Measurements from ENCODE around the gene PACSIN2.
"Not testable (repeated sequence)": the region's sequence is repeated elsewhere in the genome, so short reads cannot be mapped to it uniquely, and the experiment has no call there.

PACSIN2 gene

DNA sequence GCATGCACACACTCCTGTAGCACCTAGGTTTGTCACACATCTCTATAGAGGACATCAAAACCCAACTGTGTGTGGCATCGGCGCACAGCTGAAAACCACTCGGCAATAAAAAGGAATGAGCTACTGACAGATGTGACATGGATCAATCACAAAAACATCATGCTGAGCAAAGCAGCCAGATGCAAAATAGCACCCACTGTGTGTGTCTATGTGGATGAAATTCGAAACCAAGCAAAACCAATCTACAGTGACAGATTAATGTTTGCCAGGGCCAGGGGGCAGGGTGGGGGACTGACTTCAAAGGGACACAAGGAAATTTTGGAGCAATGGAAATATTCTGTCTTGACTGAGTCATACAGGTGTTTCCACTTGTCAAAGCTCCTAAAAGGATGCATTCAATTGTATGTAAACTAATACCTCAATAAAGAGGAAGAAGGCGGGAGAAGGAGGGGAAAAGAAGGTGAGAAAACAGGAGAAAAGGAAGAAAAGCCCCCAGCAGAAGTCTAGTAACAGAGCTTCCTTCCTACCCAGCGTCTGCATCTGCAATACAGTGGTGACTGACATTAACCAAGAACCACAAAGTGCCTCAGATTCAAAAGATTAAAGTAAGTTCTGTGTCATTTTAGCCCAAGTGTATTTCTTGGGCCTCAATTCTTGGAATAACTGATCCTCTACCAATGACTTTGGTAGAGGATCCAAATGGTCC is 49.8 kb downstream of the PACSIN2 start:
- no peak for DNase-seq (ENCODE audit: low spot score)

DNA sequence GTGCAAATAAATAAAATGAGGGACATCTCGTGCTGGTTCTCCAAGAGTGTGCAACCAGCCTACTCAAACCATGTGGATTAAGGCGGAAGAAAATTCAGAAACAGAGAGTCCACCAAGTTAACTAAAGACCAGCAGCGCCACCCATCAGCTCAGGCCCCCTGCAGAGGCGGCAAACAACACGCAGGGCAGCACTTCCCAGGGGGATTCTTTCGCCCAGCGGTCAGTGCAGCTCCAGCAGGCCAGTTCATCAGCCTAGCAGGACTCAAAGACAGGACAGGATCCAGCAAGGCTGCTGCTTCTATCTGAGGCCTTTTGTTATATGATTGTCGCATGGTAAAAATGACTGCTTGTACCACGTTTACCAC is 51.7 kb downstream of the PACSIN2 start:
- no peak for DNase-seq (ENCODE audit: low spot score)

DNA sequence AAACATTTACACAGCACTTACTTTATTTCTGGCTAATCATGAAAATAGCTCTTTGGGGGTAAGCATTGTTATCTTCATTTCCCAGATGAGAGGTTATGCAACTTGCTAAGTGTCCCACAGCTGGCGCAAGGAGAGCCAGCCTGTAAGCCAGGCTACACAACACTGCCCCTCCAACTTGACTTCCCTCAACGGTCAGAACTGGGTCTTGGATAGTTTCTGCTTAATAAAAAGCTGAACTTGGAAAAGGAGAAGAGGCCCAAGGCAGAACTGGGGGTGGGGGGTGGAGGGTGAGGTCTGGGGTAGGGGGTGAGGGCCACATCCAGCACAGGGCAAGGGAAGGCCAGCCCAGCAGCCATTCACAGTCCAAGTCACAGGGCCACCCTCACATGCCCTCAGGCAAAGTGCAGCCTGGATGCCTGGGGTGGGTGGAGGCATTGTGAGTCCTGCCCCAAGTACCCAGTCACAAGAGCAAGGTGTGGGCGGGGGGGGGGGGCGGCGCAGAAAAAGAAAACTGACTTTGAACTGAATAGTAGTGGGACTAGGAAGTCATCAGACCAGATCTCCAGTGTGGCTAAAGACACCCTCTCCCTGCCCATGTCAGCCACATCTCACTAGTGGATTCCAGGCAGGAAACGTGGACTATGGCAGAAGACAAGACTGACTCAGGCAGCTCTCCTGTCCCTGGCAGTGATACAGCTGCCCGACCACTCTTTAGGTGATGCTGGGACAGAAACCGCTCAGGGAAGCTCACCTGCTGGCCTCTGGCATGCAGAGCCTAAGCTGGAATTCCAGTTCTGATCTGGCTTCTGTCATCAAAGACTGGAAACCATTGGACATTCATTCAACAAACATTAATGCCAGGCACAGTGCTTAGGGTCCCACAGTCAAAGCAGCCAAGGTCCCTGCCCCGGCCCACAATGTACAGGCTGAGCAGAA is 52.4 kb downstream of the PACSIN2 start:
- DNase-seq (ENCODE audit: low spot score): no peak

- DNase-seq (ENCODE audit: low spot score): no peak
Measured at GRCh38 chr22:42961810-42962209, 53.1 kb downstream of the PACSIN2 start.

DNA sequence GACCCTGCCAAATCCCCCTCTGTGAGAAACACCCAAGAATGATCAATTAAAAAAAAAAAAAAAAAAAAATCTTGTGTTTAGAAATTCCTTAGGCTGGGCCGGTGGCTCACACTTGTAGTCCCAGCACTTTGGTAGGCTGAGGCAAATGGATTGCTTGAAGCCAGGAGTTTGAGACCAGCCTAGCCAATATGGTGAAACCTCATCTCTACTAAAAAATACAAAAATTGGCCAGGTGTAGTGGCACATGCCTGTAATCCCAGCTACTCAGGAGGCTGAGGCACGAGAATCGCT is 53.6 kb downstream of the PACSIN2 start:
- DNase-seq (ENCODE audit: low spot score): not testable (repeated sequence)

GRCh38 chr22:42960531-42961399 is 54.2 kb downstream of the PACSIN2 start:
- no peak for DNase-seq (ENCODE audit: low spot score)

DNA sequence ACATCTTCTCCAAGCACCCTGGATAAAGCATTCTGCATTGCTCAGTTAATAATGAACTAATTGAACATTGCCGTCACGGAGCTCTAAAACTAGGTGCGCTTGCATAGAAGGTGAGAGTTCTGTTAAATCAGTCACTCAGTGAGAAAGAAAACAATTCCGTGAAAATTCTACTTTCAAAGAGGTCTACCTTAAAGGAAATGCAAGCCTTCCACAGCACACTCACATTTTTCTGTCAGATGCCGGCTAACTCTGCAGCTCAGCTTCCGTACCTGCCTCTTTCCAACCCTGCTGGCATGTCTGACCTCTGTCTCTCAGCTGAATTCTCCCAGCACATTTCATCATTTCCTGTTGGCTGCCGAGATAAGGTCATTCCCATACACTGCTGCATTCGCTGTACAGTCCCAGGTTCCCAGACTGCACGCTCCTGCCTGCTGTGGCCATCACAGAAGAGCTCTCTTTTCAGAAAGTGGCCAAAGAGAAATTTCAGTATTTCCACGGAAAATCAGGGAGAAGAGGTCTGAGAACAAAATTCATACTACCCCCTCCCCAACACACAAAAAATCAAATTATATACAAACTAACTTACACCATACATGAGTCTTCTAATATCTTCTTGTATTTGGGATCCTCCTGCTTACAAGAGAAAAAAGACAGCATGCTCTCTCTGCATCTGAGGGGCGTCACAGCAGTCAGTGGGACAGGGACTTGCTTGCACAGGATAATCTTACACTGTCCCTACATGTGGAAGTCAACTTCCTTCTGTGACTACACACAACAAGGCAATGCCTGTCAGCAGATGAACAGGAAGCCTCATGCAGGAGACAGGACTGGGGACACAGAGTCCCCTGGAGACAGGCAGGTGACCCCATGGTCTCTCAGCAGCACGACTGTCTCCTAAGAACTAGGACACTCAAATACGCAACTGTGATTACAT is 55.1 kb downstream of the PACSIN2 start:
- DNase-seq (ENCODE audit: low spot score): no peak

- no peak for DNase-seq (ENCODE audit: low spot score)
Measured at GRCh38 chr22:42958937-42959336, 56.0 kb downstream of the PACSIN2 start.

- no peak for DNase-seq (ENCODE audit: low spot score)
Measured at GRCh38 chr22:42957958-42958357, 57.0 kb downstream of the PACSIN2 start.

- DNase-seq (ENCODE audit: low spot score): no peak
Measured at GRCh38 chr22:42957544-42957943, 57.4 kb downstream of the PACSIN2 start.

- DNase-seq (ENCODE audit: low spot score): no peak
Measured at GRCh38 chr22:42955848-42956247, 59.1 kb downstream of the PACSIN2 start.

DNA sequence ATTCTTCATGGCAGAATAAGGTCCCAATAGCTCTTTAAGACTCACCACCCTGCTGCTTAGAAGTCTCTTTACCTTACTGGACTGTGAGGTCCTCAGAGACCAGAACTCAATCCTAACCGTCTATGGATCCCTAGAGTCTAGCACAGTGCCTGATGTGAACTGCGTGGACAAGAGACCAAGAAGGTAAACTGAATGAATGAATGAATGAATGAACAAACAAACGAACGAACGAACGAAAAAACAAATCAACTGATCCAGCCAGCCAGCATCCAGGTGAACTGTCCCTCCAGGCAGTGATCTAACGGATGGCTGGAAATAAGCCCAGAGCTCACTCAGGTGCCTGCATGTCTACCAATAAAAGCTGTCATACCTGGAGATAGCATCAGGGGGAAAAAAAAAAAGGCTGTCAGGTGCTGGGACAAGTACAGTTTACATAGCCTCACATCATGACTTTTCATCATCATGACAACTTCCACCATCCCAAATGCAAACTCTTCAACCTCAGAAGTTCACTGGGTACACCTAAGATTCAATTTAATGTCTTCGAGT is 59.8 kb downstream of the PACSIN2 start:
- no peak for DNase-seq (ENCODE audit: low spot score)

GRCh38 chr22:42953751-42954150 is 61.2 kb downstream of the PACSIN2 start:
- not testable (repeated sequence) for DNase-seq (ENCODE audit: low spot score)

DNA sequence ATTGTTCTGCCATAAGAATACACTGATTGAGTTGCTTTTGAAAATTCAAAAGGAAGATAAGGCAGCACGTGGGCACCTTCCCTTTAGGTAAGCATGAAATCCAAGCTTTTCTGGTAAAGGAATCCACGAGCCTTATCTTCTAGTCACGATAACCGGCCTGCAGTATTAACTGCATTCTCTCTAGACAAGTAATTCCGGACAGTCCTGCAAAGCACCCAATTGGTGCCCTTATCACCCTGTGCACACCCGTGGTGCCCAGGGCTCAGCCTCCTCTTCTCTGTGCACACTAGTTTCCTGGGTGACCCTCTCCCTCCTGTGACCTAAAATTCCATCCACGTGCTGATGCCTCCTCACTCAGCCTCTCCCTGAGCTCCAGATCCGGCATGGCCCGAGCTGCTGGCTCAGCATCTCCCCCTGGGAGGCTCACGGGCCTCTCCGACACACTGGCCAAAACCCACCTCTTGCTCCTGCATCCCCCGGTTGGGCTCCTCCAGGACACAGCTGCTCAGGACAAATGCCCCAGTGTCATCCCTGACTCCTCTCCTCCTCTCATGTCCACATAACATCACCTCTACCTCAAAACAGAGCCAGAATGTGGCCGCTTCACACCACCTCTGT is 63.7 kb downstream of the PACSIN2 start:
- no peak for DNase-seq (ENCODE audit: low spot score)

GRCh38 chr22:42950281-42950680 is 64.7 kb downstream of the PACSIN2 start:
- no peak for DNase-seq (ENCODE audit: low spot score)

DNA sequence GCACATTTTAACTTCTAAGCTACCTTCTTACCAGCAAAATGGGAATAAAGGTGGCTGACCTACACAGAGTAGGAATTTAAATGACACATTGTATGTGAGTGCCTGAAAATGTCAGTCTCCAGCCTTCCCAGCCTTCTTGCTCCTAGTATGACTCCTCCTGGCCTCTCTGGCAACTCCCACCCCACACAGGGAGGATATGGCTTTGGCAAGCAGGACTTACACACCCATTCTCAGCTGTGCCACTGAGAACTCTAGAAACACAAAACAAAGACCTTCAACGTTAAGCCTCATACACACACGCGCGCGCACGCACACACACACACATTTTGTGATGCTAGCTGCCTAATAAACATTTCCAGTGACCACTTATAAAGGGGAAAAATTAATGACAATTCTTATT is 65.8 kb downstream of the PACSIN2 start:
- no peak for DNase-seq (ENCODE audit: low spot score)

DNA sequence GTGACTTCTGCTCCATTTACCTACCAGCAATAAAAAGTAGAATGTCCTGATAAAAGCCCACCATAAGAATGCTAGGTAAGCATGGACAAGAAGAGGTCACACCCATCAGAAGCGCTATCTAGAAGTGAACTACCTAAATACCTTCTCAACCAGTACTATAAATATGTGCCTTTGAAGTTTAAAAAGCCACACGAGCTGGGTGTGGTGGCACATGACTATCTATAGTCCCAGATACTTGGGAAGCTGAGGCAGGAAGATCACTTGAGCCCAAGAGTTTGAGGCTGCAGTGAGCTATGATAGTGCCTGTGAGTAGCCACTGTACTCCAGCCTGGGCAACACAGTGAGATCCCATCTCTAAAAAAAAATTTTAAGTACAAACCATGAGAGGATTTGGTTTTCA is 66.7 kb downstream of the PACSIN2 start:
- no peak for DNase-seq (ENCODE audit: low spot score)

DNA sequence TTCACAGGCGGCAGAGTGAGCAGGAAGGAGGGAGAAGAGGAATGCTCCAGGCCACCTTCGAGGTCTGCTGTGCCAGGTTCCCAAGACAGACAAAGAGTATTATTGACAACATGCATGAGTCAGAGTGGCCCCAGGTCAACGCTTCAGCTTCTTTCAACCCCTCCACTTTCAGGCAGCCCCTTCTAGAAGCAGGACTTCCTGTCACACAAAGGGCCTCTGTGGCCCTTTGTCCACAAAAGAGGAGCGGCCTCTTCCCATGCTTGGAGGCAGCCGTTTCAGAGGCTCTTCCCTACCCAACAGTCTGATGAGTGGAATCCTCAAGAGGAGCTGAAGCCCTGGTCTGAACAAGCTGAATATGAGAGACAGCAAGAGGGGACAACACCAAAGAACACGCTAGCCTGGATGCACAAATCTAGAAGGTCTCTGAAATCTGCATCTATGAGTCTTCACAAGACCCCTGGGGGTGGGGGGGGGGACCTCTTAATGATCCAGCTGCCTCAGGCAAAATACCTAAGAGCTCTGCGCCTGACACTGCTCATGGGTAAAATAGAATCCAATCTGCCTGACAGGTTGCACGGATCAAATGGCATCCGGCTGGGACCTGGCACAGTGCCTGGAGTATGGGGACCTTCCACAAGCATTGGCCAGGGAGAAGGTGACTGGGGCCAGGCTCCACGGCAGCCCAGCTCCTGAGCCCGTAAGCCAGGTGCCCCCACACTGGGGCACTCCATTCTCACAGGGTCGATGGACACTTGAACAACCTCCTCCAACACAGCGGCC is 67.5 kb downstream of the PACSIN2 start:
- no peak for DNase-seq (ENCODE audit: low spot score)

DNA sequence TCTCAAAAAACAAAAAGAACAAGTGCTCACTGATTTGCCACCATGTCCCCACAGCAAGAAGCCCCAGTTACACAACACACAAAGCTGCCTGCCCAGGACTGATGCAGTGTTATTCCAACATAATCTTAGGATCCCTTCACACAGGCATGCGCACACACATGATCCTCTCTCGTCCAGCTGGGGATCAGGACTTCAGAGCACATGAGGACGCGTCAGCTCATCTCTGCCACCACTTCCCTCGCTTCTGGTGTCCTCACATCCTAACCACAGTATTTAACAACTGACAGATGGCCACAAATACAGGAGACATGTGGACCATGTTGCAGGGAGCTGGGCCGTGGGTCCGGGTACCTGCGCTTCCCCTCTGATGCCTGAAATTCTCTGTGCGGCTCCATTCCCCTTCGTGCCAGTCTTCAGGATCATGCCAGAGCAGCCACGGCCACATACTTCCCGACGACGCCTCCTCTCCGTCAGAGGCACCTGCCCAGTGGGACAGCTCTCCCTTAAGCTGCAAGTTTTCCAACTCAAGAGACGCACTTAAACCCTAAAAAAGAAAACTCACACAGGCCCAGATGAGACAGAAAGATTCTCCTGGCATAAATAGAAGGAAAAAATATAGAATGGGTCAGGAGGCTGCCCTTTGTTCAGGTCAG is 68.3 kb downstream of the PACSIN2 start:
- DNase-seq (ENCODE audit: low spot score): no peak

Data from ecto neural progenitor cell (in vitro differentiated cells).